ENCODE data around the gene KCNMB2. TPM values are rescaled to one million over a fixed set of nuclear protein-coding genes. Genes with fewer than 3 reads are reported as not detected.

Gene KCNMB2
- total and polyA plus RNA-seq, 4 experiments from 2014 or later: not detected

- Mint-ChIP-seq H3K4me1 (no peaks in the 10 kb centered on the region), H3K27me3 (peaks cover 4 to 7% of the 10 kb centered on the region in 2 donors), H3K36me3 (no peaks in the 10 kb centered on the region), H3K27ac (no peak overlapping the region), H3K9me3 (no peaks in the 10 kb centered on the region), H3K4me3 (no peak overlapping the region)
- Histone ChIP-seq H3K27ac (ENCODE audit: low read depth, low read length) (no peak overlapping the region), H3K4me3 (ENCODE audit: low read length in 2 of 2) (no peak overlapping the region), H3K4me1 (ENCODE audit: insufficient read depth, low read length) (no peaks in the 10 kb centered on the region), H3K9me3 (ENCODE audit: control insufficient read depth in 1 of 2, low read length in 2 of 2) (no peaks in the 10 kb centered on the region), H3K36me3 (ENCODE audit: insufficient read depth, low read length) (no peaks in the 10 kb centered on the region), H3K27me3 (ENCODE audit: insufficient read depth, low read length) (no peaks in the 10 kb centered on the region)
- intact Hi-C loops (cut with micrococcal nuclease): no loop called here
- ChIA-PET POLR2A (ENCODE audit: partially characterized antibody) (no interaction called here), CTCF (ENCODE audit: partially characterized antibody) (no interaction called here)
- no peak for DNase-seq
These were observed 33.6 kb downstream of the KCNMB2 start for GRCh38 chr3:178569826-178570225.

GRCh38 chr3:178583963-178584575, 47.8 kb downstream of the KCNMB2 start:
- H3K27ac Mint-ChIP-seq: no peak overlapping the region
- POLR2A ChIA-PET (ENCODE audit: partially characterized antibody): no interaction called here

GRCh38 chr3:178584722-178585380, 48.6 kb downstream of the KCNMB2 start:
- Mint-ChIP-seq H3K4me3 (no peak overlapping the region), H3K9me3 (peaks cover 0 to 5% (median under 1%) of the 10 kb centered on the region in 8 donors), H3K36me3 (no peaks in the 10 kb centered on the region), H3K27me3 (no peaks in the 10 kb centered on the region), H3K4me1 (no peaks in the 10 kb centered on the region), H3K27ac (no peak overlapping the region)
- Histone ChIP-seq H3K36me3 (ENCODE audit: insufficient read depth, low read length) (no peaks in the 10 kb centered on the region), H3K27ac (ENCODE audit: low read depth, low read length) (no peak overlapping the region), H3K4me3 (ENCODE audit: low read length in 2 of 2) (no peak overlapping the region), H3K9me3 (ENCODE audit: control insufficient read depth in 1 of 2, low read length in 2 of 2) (no peaks in the 10 kb centered on the region), H3K27me3 (ENCODE audit: insufficient read depth, low read length) (no peaks in the 10 kb centered on the region), H3K4me1 (ENCODE audit: insufficient read depth, low read length) (no peaks in the 10 kb centered on the region)
- POLR2A ChIA-PET (ENCODE audit: partially characterized antibody): no interaction called here
- CTCF ChIA-PET (ENCODE audit: partially characterized antibody): no interaction called here
- DNase-seq: no peak
- intact Hi-C loops (cut with micrococcal nuclease): no loop called here

More at GRCh38 chr3:178583963-178584575, 47.8 kb downstream of the KCNMB2 start:
- Mint-ChIP-seq H3K4me1 (no peaks in the 10 kb centered on the region), H3K36me3 (no peaks in the 10 kb centered on the region), H3K9me3 (peaks cover 0 to 6% (median 4%) of the 10 kb centered on the region in 8 donors), H3K27me3 (no peaks in the 10 kb centered on the region), H3K4me3 (no peak overlapping the region)
- Histone ChIP-seq H3K4me3 (ENCODE audit: low read length in 2 of 2) (no peak overlapping the region), H3K36me3 (ENCODE audit: insufficient read depth, low read length) (no peaks in the 10 kb centered on the region), H3K9me3 (ENCODE audit: control insufficient read depth in 1 of 2, low read length in 2 of 2) (no peaks in the 10 kb centered on the region), H3K4me1 (ENCODE audit: insufficient read depth, low read length) (no peaks in the 10 kb centered on the region), H3K27ac (ENCODE audit: low read depth, low read length) (no peak overlapping the region), H3K27me3 (ENCODE audit: insufficient read depth, low read length) (no peaks in the 10 kb centered on the region)
- DNase-seq: no peak
- CTCF ChIA-PET (ENCODE audit: partially characterized antibody): interaction anchor here (0.5 kb wide), 1 partner anchor 977 kb away, joined by 3 read pairs; no protein-coding TSS in a partner anchor
- intact Hi-C loops (cut with micrococcal nuclease): no loop called here

- H3K4me1 ChIP-seq (ENCODE audit: insufficient read depth, low read length): no peaks in the 10 kb centered on the region
- no peak overlapping the region for H3K27ac ChIP-seq (ENCODE audit: low read depth, low read length)
- Mint-ChIP-seq H3K9me3 (peaks cover 0 to 3% (median 0%) of the 10 kb centered on the region in 8 donors), H3K27me3 (no peaks in the 10 kb centered on the region), H3K27ac (no peak overlapping the region), H3K4me1 (no peaks in the 10 kb centered on the region), H3K4me3 (no peak overlapping the region), H3K36me3 (no peaks in the 10 kb centered on the region)
- POLR2A ChIA-PET (ENCODE audit: partially characterized antibody): no interaction called here
- H3K9me3 ChIP-seq (ENCODE audit: control insufficient read depth in 1 of 2, low read length in 2 of 2): no peaks in the 10 kb centered on the region
- no peaks in the 10 kb centered on the region for H3K27me3 ChIP-seq (ENCODE audit: insufficient read depth, low read length)
- no peaks in the 10 kb centered on the region for H3K36me3 ChIP-seq (ENCODE audit: insufficient read depth, low read length)
- CTCF ChIA-PET (ENCODE audit: partially characterized antibody): no interaction called here
- no peak overlapping the region for H3K4me3 ChIP-seq (ENCODE audit: low read length in 2 of 2)
- no peak for DNase-seq
- intact Hi-C loops (cut with micrococcal nuclease): no loop called here
These were observed 49.2 kb downstream of the KCNMB2 start for GRCh38 chr3:178585454-178585853.

- CTCF ChIA-PET (ENCODE audit: partially characterized antibody): no interaction called here
- Histone ChIP-seq H3K36me3 (ENCODE audit: insufficient read depth, low read length) (no peaks in the 10 kb centered on the region), H3K27ac (ENCODE audit: low read depth, low read length) (no peak overlapping the region), H3K4me1 (ENCODE audit: insufficient read depth, low read length) (no peaks in the 10 kb centered on the region), H3K27me3 (ENCODE audit: insufficient read depth, low read length) (no peaks in the 10 kb centered on the region), H3K4me3 (ENCODE audit: low read length in 2 of 2) (no peak overlapping the region), H3K9me3 (ENCODE audit: control insufficient read depth in 1 of 2, low read length in 2 of 2) (no peaks in the 10 kb centered on the region)
- H3K4me1 Mint-ChIP-seq: no peaks in the 10 kb centered on the region
- H3K36me3 Mint-ChIP-seq: no peaks in the 10 kb centered on the region
- no peak overlapping the region for H3K4me3 Mint-ChIP-seq
- POLR2A ChIA-PET (ENCODE audit: partially characterized antibody): no interaction called here
- intact Hi-C loops (cut with micrococcal nuclease): no loop called here
- DNase-seq: no peak
- H3K9me3 Mint-ChIP-seq: peaks cover 0 to 2% (median 0%) of the 10 kb centered on the region in 8 donors
- H3K27ac Mint-ChIP-seq: no peak overlapping the region
- H3K27me3 Mint-ChIP-seq: no peaks in the 10 kb centered on the region
These were observed 49.8 kb downstream of the KCNMB2 start for GRCh38 chr3:178586076-178586475.

- ChIA-PET POLR2A (ENCODE audit: partially characterized antibody) (no interaction called here), CTCF (ENCODE audit: partially characterized antibody) (no interaction called here)
- Mint-ChIP-seq H3K4me3 (no peak overlapping the region), H3K4me1 (no peaks in the 10 kb centered on the region), H3K27ac (no peak overlapping the region), H3K36me3 (no peaks in the 10 kb centered on the region), H3K27me3 (no peaks in the 10 kb centered on the region), H3K9me3 (peaks cover 0 to 4% (median 0%) of the 10 kb centered on the region in 8 donors)
- intact Hi-C loops (cut with micrococcal nuclease): no loop called here
- H3K36me3 ChIP-seq (ENCODE audit: insufficient read depth, low read length): no peaks in the 10 kb centered on the region
- no peak overlapping the region for H3K27ac ChIP-seq (ENCODE audit: low read depth, low read length)
- no peaks in the 10 kb centered on the region for H3K9me3 ChIP-seq (ENCODE audit: control insufficient read depth in 1 of 2, low read length in 2 of 2)
- H3K4me1 ChIP-seq (ENCODE audit: insufficient read depth, low read length): no peaks in the 10 kb centered on the region
- H3K27me3 ChIP-seq (ENCODE audit: insufficient read depth, low read length): no peaks in the 10 kb centered on the region
- no peak overlapping the region for H3K4me3 ChIP-seq (ENCODE audit: low read length in 2 of 2)
- no peak for DNase-seq
These were observed 52.4 kb downstream of the KCNMB2 start for GRCh38 chr3:178588628-178589027.

GRCh38 chr3:178593786-178594185, 57.5 kb downstream of the KCNMB2 start:
- Histone ChIP-seq H3K27ac (ENCODE audit: low read depth, low read length) (no peak overlapping the region), H3K27me3 (ENCODE audit: insufficient read depth, low read length) (no peaks in the 10 kb centered on the region), H3K9me3 (ENCODE audit: control insufficient read depth in 1 of 2, low read length in 2 of 2) (no peaks in the 10 kb centered on the region), H3K36me3 (ENCODE audit: insufficient read depth, low read length) (no peaks in the 10 kb centered on the region), H3K4me1 (ENCODE audit: insufficient read depth, low read length) (no peaks in the 10 kb centered on the region), H3K4me3 (ENCODE audit: low read length in 2 of 2) (no peak overlapping the region)
- intact Hi-C loops (cut with micrococcal nuclease): no loop called here
- ChIA-PET POLR2A (ENCODE audit: partially characterized antibody) (no interaction called here), CTCF (ENCODE audit: partially characterized antibody) (no interaction called here)
- H3K36me3 Mint-ChIP-seq: no peaks in the 10 kb centered on the region
- H3K9me3 Mint-ChIP-seq: peaks cover 0 to 9% (median 0%) of the 10 kb centered on the region in 8 donors
- H3K4me1 Mint-ChIP-seq: no peaks in the 10 kb centered on the region
- H3K4me3 Mint-ChIP-seq: no peak overlapping the region
- H3K27me3 Mint-ChIP-seq: peaks cover 2 to 3% of the 10 kb centered on the region in 2 donors
- no peak for DNase-seq
- H3K27ac Mint-ChIP-seq: no peak overlapping the region
